GM12891 (cell line): Measurements from ENCODE around the gene CYREN.
"Not testable (repeated sequence)": the region's sequence is repeated elsewhere in the genome, so short reads cannot be mapped to it uniquely, and the experiment has no call there.

ENCODE experiments used
- DNase-seq: peaks from one replicate; pipeline ENCODE4 v3.0.0; 2011; ENCODE audit warnings: low spot score; ENCODE audit not compliant: insufficient read length
- FAIRE-seq: peaks from 2 replicates; lab custom pipeline; 2011; peaks lifted over from hg19 to GRCh38; lab: Jason Lieb, UNC
- PAX5 ChIP-seq: IDR thresholded peaks from 2 replicates; pipeline ENCODE4 v1.6.1; 2011; ENCODE audit warnings: low read length, moderate library complexity, mild to moderate bottlenecking; ENCODE audit not compliant: insufficient read depth, severe bottlenecking
- POLR2A ChIP-seq: IDR thresholded peaks from 2 replicates; pipeline ENCODE4 v1.6.1; 2011; ENCODE audit warnings: low read depth, low read length, control low read depth
- POLR2AphosphoS5 ChIP-seq: IDR thresholded peaks from 2 replicates; pipeline ENCODE4 v1.6.1; 2011; ENCODE audit warnings: low read depth, low read length, control low read depth
- POU2F2 ChIP-seq: IDR thresholded peaks from 2 replicates; pipeline ENCODE4 v1.6.1; 2011; ENCODE audit warnings: low read depth, mild to moderate bottlenecking, control low read depth, low read length, moderate library complexity
- SPI1 ChIP-seq: IDR thresholded peaks from 2 replicates; pipeline ENCODE4 v1.6.1; 2011; ENCODE audit warnings: low read depth, low read length, control low read depth
- TAF1 ChIP-seq: IDR thresholded peaks from 2 replicates; pipeline ENCODE4 v1.6.1; 2011; ENCODE audit warnings: low read depth, low read length, control low read depth

Gene CYREN

GRCh38 chr7:135151533-135151932, 19.0 kb downstream of the CYREN start:
- DNase-seq = no peak
- peak; percentile 52 for FAIRE-seq
- TF ChIP-seq SPI1 (no peak), POU2F2 (no peak), PAX5 (no peak), POLR2AphosphoS5 (no peak), POLR2A (no peak), TAF1 (no peak)

GRCh38 chr7:135151132-135151531, 19.4 kb downstream of the CYREN start:
- FAIRE-seq = no peak
- no peak for TF ChIP-seq PAX5
- no peak for TF ChIP-seq SPI1
- no peak for TF ChIP-seq POLR2A
- no peak for TF ChIP-seq POLR2AphosphoS5
- no peak for TF ChIP-seq TAF1
- TF ChIP-seq POU2F2 = no peak
- no peak for DNase-seq

GRCh38 chr7:135150072-135150782, 20.3 kb downstream of the CYREN start:
- TF ChIP-seq POLR2AphosphoS5 (no peak), POLR2A (no peak), PAX5 (no peak), SPI1 (peak; percentile 52; the same call in 1 of the 2 replicates), TAF1 (no peak), POU2F2 (no peak)
- no peak for DNase-seq
- no peak for FAIRE-seq

GRCh38 chr7:135147899-135148721, 22.4 kb downstream of the CYREN start, which contains the start of gene TMEM140:
TSS of gene TMEM140 (plus strand) at chr7:135148072. CDS start at chr7:135164442, 16,370 bp downstream.
- DNase-seq = no peak
- peak; percentile 94 for FAIRE-seq
- TF ChIP-seq TAF1 (peak; percentile 83), POLR2A (peak; percentile 43; the same call in 1 of the 2 replicates), POLR2AphosphoS5 (no peak), POU2F2 (0 out of 2 replicates have a peak, but pooled peaks have one; percentile 18), SPI1 (peak; percentile 53), PAX5 (no peak)

- DNase-seq = no peak
- FAIRE-seq = no peak
- TF ChIP-seq POLR2A = no peak
- TF ChIP-seq PAX5 = no peak
- TF ChIP-seq TAF1 = no peak
- TF ChIP-seq POU2F2 = no peak
- no peak for TF ChIP-seq SPI1
- no peak for TF ChIP-seq POLR2AphosphoS5
These were observed 23.1 kb downstream of the CYREN start for GRCh38 chr7:135147341-135147898.

GRCh38 chr7:135143885-135144668, 26.4 kb downstream of the CYREN start:
- DNase-seq (no peak), FAIRE-seq (no peak)
- no peak for TF ChIP-seq PAX5
- TF ChIP-seq TAF1 = no peak
- TF ChIP-seq POLR2AphosphoS5 = no peak
- TF ChIP-seq POLR2A = no peak
- TF ChIP-seq SPI1 = no peak
- TF ChIP-seq POU2F2 = no peak

- DNase-seq (no peak), FAIRE-seq (no peak)
- TF ChIP-seq SPI1 = no peak
- TF ChIP-seq POLR2AphosphoS5 = no peak
- TF ChIP-seq POU2F2 = no peak
- no peak for TF ChIP-seq POLR2A
- no peak for TF ChIP-seq PAX5
- TF ChIP-seq TAF1 = no peak
These were observed 40.9 kb downstream of the CYREN start for GRCh38 chr7:135129579-135129978.

GRCh38 chr7:135128931-135129330, 41.6 kb downstream of the CYREN start:
- FAIRE-seq = peak; percentile 28
- DNase-seq = no peak
- no peak for TF ChIP-seq TAF1
- TF ChIP-seq POLR2A = no peak
- no peak for TF ChIP-seq PAX5
- no peak for TF ChIP-seq POU2F2
- no peak for TF ChIP-seq SPI1
- no peak for TF ChIP-seq POLR2AphosphoS5

- not testable (repeated sequence) for FAIRE-seq
These were observed 45.9 kb downstream of the CYREN start for GRCh38 chr7:135124631-135125030.

More at GRCh38 chr7:135124631-135125030, 45.9 kb downstream of the CYREN start:
- not testable (repeated sequence) for DNase-seq
